Mucosa of descending colon (tissue), 3 donors: ENCODE data around the gene WDR89. TPM values are rescaled to one million over a fixed set of nuclear protein-coding genes. Genes with fewer than 3 reads are reported as not detected.
"Not testable (repeated sequence)": the region's sequence is repeated elsewhere in the genome, so short reads cannot be mapped to it uniquely, and the experiment has no call there.

Source experiments
- ATAC-seq: fragments of 200-7000 bp; cut with Tn5 transposase; one replicate; pipeline ENCODE4 v1.9.1; 2020; ENCODE audit warnings: mild to moderate bottlenecking, moderate library complexity
- DNase-seq, 3 donors: peaks; one replicate each; pipeline ENCODE4 v3.0.0-alpha.2; 2020
- H3K36me3 ChIP-seq: fragments of 200-600 bp; one replicate; pipeline ENCODE4 v1.8.0; 2021; ENCODE audit warnings: low read depth, mild to moderate bottlenecking
- H3K4me1 ChIP-seq: fragments of 200-600 bp; one replicate; pipeline ENCODE4 v1.8.0; 2021; ENCODE audit warnings: low read depth, mild to moderate bottlenecking
- H3K4me3 ChIP-seq: fragments of 200-600 bp; one replicate; pipeline ENCODE4 v1.8.0; 2021; ENCODE audit warnings: mild to moderate bottlenecking
- H3K9me3 ChIP-seq: fragments of 200-600 bp; one replicate; pipeline ENCODE4 v1.8.0; 2021; ENCODE audit warnings: mild to moderate bottlenecking
- intact Hi-C, 2 donors: fragments of 100-400 bp; cut with DNase I in 1 of 2; cut with micrococcal nuclease in 1 of 2; formaldehyde crosslinking; loops; one replicate each; pipeline versions ENCODE4 v1.11.0 to v1.11.1; 2022; cut with DNase I, micrococcal nuclease
- total RNA-seq, 3 donors: library from RNA; stranded (reverse); fragmentation: NEBNext Ultra II Directional in 2 of 3; extraction: Animal tissue kit (Norgen Biotek cat#: 25700) in 2 of 3; gene quantifications; one replicate each; pipeline versions ENCODE4 v1.2.1 to v1.2.4, GENCODE V29; 2021 to 2023
- TF ChIP-seq, protein P1 (sequence below): fragments of 200-600 bp; IDR thresholded peaks from one replicate; pipeline ENCODE4 v1.8.0; 2022; ENCODE audit warnings: antibody characterized with exemption, mild to moderate bottlenecking
- donor health status: DM: no; HTN: no; CAD: no; lungs with moderate emphysema.
- donor health status: DM: no; HTN: no; CAD: no.
- donor health status: DM: no; HTN: yes; CAD: no.

The WDR89 gene
- total RNA-seq, 3 donors from 2014 or later: 8.5 to 13.5 (median 10.5) TPM

GRCh38 chr14:63624203-63624602 is 17.5 kb downstream of the WDR89 start:
- ATAC-seq: no peak
- intact Hi-C loops: loop anchor here in 1 of 2 donors (10.0 kb wide), 1 partner anchor 229 kb away; no protein-coding TSS in a partner anchor
- Histone ChIP-seq H3K9me3 (no peaks in the 10 kb centered on the region), H3K4me3 (no peak overlapping the region), H3K36me3 (no peaks in the 10 kb centered on the region), H3K4me1 (peaks cover 8% of the 10 kb centered on the region)
- TF ChIP-seq, protein P1, sequence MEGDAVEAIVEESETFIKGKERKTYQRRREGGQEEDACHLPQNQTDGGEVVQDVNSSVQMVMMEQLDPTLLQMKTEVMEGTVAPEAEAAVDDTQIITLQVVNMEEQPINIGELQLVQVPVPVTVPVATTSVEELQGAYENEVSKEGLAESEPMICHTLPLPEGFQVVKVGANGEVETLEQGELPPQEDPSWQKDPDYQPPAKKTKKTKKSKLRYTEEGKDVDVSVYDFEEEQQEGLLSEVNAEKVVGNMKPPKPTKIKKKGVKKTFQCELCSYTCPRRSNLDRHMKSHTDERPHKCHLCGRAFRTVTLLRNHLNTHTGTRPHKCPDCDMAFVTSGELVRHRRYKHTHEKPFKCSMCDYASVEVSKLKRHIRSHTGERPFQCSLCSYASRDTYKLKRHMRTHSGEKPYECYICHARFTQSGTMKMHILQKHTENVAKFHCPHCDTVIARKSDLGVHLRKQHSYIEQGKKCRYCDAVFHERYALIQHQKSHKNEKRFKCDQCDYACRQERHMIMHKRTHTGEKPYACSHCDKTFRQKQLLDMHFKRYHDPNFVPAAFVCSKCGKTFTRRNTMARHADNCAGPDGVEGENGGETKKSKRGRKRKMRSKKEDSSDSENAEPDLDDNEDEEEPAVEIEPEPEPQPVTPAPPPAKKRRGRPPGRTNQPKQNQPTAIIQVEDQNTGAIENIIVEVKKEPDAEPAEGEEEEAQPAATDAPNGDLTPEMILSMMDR: no peak
- DNase-seq: no peak

DNA sequence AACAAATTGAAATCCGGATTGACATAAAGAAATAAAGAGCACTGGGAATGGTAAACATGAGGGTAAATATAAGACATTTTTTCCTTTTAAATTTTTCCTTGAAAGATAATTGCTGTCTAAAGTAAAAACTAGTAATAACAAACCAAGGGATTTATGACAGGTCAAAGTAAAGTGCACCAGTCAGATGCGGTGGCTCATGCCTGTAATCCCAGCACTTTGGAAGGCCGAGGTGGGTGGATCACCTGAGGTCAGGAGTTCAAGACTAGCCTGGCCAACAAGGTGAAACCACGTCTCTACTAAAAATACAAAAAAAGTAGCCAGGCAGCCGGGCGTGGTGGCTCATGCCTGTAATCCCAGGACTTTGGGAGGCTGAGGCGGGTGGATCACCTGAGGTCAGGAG is 19.7 kb downstream of the WDR89 start:
- not testable (repeated sequence) for H3K4me3 ChIP-seq, H3K36me3 ChIP-seq, H3K9me3 ChIP-seq, H3K4me1 ChIP-seq
- ATAC-seq (peak; percentile 69), DNase-seq (peak in 2 of 3 donors; percentile 12 to 35)
- intact Hi-C loops: loop anchor here in 1 of 2 donors (10.0 kb wide), 1 partner anchor 227 kb away; no protein-coding TSS in a partner anchor

GRCh38 chr14:63616015-63616414 is 25.7 kb downstream of the WDR89 start:
- Histone ChIP-seq H3K36me3 (no peaks in the 10 kb centered on the region), H3K4me3 (no peak overlapping the region), H3K4me1 (no peaks in the 10 kb centered on the region), H3K9me3 (no peaks in the 10 kb centered on the region)
- ATAC-seq (no peak), DNase-seq (no peak)
- TF ChIP-seq, protein P1: no peak
- intact Hi-C loops: no loop called here

DNA sequence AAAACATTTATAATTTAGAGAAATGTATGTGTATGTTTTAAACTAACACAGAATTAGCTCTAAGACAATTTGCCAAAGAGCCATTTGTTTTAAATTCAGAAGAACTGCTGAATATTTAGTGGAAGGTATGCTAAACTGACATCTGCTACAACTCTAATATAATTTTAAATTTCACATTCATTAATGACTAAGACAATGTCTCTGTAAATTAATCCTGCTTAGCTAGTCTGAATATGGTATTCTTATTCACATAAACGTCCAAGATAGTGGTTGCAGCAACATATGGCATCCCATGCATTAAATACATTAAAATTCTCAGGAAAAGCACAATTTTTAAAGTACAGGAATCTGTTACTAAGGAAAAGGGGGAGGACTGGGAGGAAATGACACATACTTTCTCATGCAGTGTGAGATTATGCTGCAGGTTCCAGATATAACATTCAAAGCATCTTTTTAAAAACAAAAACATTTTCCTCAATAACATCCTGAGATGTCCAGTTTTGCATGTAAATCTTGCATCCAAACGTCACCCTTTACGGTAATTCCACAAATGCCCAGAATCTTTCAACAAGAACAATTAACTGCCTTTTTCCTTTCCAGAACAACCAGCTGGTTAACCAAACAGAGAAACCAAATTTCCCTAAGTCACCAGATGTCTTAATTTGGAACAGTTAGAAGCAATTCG is 26.9 kb downstream of the WDR89 start:
- TF ChIP-seq, protein P1: no peak
- DNase-seq (no peak), ATAC-seq (no peak)
- H3K9me3 ChIP-seq: no peaks in the 10 kb centered on the region
- H3K4me1 ChIP-seq: no peaks in the 10 kb centered on the region
- intact Hi-C loops: no loop called here
- H3K4me3 ChIP-seq: no peak overlapping the region
- no peaks in the 10 kb centered on the region for H3K36me3 ChIP-seq

DNA sequence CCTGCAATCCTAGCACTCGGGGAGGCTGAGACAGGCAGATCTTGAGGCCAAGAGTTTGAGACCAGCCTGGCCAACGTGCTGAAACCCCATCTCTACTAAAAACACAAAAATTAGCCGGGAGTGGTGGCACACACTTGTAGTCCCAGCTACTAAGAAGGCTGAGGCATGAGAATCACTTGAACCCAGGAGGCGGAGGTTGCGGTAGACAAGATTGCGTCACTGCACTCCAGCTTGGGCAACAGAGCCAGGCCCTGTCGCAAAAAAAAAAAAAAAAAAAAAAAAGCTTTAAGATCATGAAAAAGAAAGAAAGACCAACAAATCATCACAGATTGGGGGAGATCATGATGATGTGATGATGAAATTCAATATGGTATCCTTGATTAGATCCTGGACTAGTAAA is 30.6 kb downstream of the WDR89 start:
- intact Hi-C loops: no loop called here
- no peak for ATAC-seq
- TF ChIP-seq, protein P1: no peak
- no peak for DNase-seq
- Histone ChIP-seq H3K4me1 (no peaks in the 10 kb centered on the region), H3K4me3 (no peak overlapping the region), H3K9me3 (no peaks in the 10 kb centered on the region), H3K36me3 (no peaks in the 10 kb centered on the region)

- peak in 2 of 3 donors; percentile 39 to 59 for DNase-seq
- TF ChIP-seq, protein P1: no peak
- intact Hi-C loops: no loop called here
- Histone ChIP-seq H3K4me3 (no peak overlapping the region), H3K36me3 (no peaks in the 10 kb centered on the region), H3K9me3 (no peaks in the 10 kb centered on the region), H3K4me1 (no peaks in the 10 kb centered on the region)
- peak; percentile 98 for ATAC-seq
Observed at GRCh38 chr14:63605041-63605532, 36.6 kb downstream of the WDR89 start.
